ENCODE data around the gene DCXR.

The DCXR gene

GRCh38 chr17:82041144-82041814 is 3.8 kb upstream of the DCXR start:
- H3K4me1 ChIP-seq (ENCODE audit: control insufficient read depth, insufficient read depth, low read length), result peaks cover 5% of the 10 kb centered on the region; the same call in 1 of the 2 replicates
- ChIA-PET CTCF (interaction anchor here (0.6 to 2.5 kb wide), 5 partner anchors 11 to 269 kb away, joined by 3 to 12 read pairs (median 3); no protein-coding TSS in a partner anchor), POLR2A (interaction anchor here (1.4 to 1.8 kb wide), 2 partner anchors 10 to 19 kb away, joined by 3 to 4 read pairs; partner anchors contain the start of gene RAC3)

GRCh38 chr17:82039695-82040299 is 2.3 kb upstream of the DCXR start:
- peaks cover 0 to 19% of the 10 kb centered on the region in 2 experiments; a peak in 1 of 3 replicates for H3K36me3 ChIP-seq (ENCODE audit: control insufficient read depth in 2 of 2, insufficient read depth in 1 of 2, low read length in 2 of 2)
- POLR2A ChIA-PET, result interaction anchor here (0.6 to 2.7 kb wide), 4 partner anchors 16 to 185 kb away, joined by 3 to 96 read pairs (median 6); partner anchors contain the start of genes GPS1 and RFNG
- H3K4me3 ChIP-seq (ENCODE audit: low read depth, low read length), result no peak overlapping the region
- CTCF ChIA-PET, result interaction anchor here (0.6 to 7.2 kb wide), 3 partner anchors 10 to 114 kb away, joined by 3 to 42 read pairs (median 12); partner anchors contain the start of genes CENPX and LRRC45
- H3K9me3 ChIP-seq (ENCODE audit: control insufficient read depth, insufficient read depth, low read depth, low read length), result no peaks in the 10 kb centered on the region
- H3K4me1 ChIP-seq (ENCODE audit: control insufficient read depth, insufficient read depth, low read length), result peaks cover 10% of the 10 kb centered on the region
- no peak overlapping the region for H3K27ac ChIP-seq (ENCODE audit: extremely low read depth, low read depth, low read length)
- no peak for TF ChIP-seq ZNF16 (tag by site-specific recombination; IDR thresholded peaks at IDR 0.05; ENCODE audit: low read depth)
- no peak for TF ChIP-seq ZNF23 (tag by site-specific recombination; IDR thresholded peaks at IDR 0.05; ENCODE audit: borderline replicate concordance)
- no peak for TF ChIP-seq ZNF561 (tag by site-specific recombination; IDR thresholded peaks at IDR 0.05; ENCODE audit: borderline replicate concordance)
- no peak for TF ChIP-seq PRDM2 (tag by site-specific recombination; IDR thresholded peaks at IDR 0.05; ENCODE audit: borderline replicate concordance)
- TF ChIP-seq ZNF202 (tag by site-specific recombination; IDR thresholded peaks at IDR 0.05; ENCODE audit: borderline replicate concordance), result no peak

More at GRCh38 chr17:82041144-82041814, 3.8 kb upstream of the DCXR start:
- TF ChIP-seq MZF1 (tag by site-specific recombination; IDR thresholded peaks at IDR 0.05; ENCODE audit: borderline replicate concordance), result no peak
- TF ChIP-seq ZNF433 (tag by site-specific recombination; IDR thresholded peaks at IDR 0.05; ENCODE audit: low read depth), result no peak
- TF ChIP-seq ZSCAN5A (tag by site-specific recombination; IDR thresholded peaks at IDR 0.05), result no peak
- TF ChIP-seq ZNF132 (tag by site-specific recombination; IDR thresholded peaks at IDR 0.05; ENCODE audit: borderline replicate concordance), result no peak
- no peak for TF ChIP-seq GLI2 (tag by site-specific recombination; IDR thresholded peaks at IDR 0.05; ENCODE audit: borderline replicate concordance, low read depth)
- TF ChIP-seq ZNF19 (tag by site-specific recombination; IDR thresholded peaks at IDR 0.05; ENCODE audit: low read depth), result no peak
- no peak for TF ChIP-seq ZNF555 (tag by site-specific recombination; conservative IDR thresholded peaks at IDR 0.05)
- TF ChIP-seq YY1 (tag by site-specific recombination; IDR thresholded peaks at IDR 0.05), result no peak
- no peak for TF ChIP-seq BCL6B (tag by site-specific recombination; IDR thresholded peaks at IDR 0.05)
- TF ChIP-seq ZNF121 (tag by site-specific recombination; IDR thresholded peaks at IDR 0.05), result no peak
- TF ChIP-seq ZNF692 (tag by site-specific recombination; IDR thresholded peaks at IDR 0.05), result no peak
- TF ChIP-seq SP3 (tag by site-specific recombination; IDR thresholded peaks at IDR 0.05), result no peak
- no peak for TF ChIP-seq ZEB2 (tag by site-specific recombination; IDR thresholded peaks at IDR 0.05)
- no peak for TF ChIP-seq ZNF366 (tag by site-specific recombination; conservative IDR thresholded peaks at IDR 0.05)
- TF ChIP-seq ZSCAN4 (tag by site-specific recombination; IDR thresholded peaks at IDR 0.05), result no peak
- no peak for TF ChIP-seq ZNF837 (tag by site-specific recombination; IDR thresholded peaks at IDR 0.05)
- no peak overlapping the region for H3K4me3 ChIP-seq (ENCODE audit: low read depth, low read length)
- peaks cover 0 to 8% of the 10 kb centered on the region in 2 experiments; a peak in 1 of 3 replicates for H3K36me3 ChIP-seq (ENCODE audit: control insufficient read depth in 2 of 2, insufficient read depth in 1 of 2, low read length in 2 of 2)
- no peak overlapping the region for H3K27ac ChIP-seq (ENCODE audit: extremely low read depth, low read depth, low read length)
- no peaks in the 10 kb centered on the region for H3K9me3 ChIP-seq (ENCODE audit: control insufficient read depth, insufficient read depth, low read depth, low read length)
